ENCODE measurements around the gene TNPO3. TPM values are rescaled to one million over a fixed set of nuclear protein-coding genes. Genes with fewer than 3 reads are reported as not detected.

The TNPO3 gene
- total RNA-seq, 3 donors from 2014 or later, result 71.4 to 73.9 (median 72.0) TPM

Other genes starting within 250 kb of the TNPO3 start
- under 1 TPM; 0.16 to 0.33 (median 0.25) TPM for gene FLNC, start 224.7 kb downstream of the TNPO3 start, total RNA-seq
- 100 to 1,000 TPM; 120 to 137 (median 127) TPM for gene ATP6V1F, start 192.3 kb downstream of the TNPO3 start, total RNA-seq
- gene KCP, start 144.4 kb downstream of the TNPO3 start, total RNA-seq, result under 1 TPM; 0.10 to 0.40 (median 0.27) TPM
- 10 to 100 TPM in 1 of 3 donors, 1 to 10 TPM in 2; 4.2 to 15.4 (median 8.4) TPM for gene IRF5, start 117.2 kb downstream of the TNPO3 start, total RNA-seq
- gene TSPAN33, start 89.6 kb upstream of the TNPO3 start, total RNA-seq, result 10 to 100 TPM in 1 of 3 donors, 1 to 10 TPM in 2; 6.2 to 10.6 (median 9.4) TPM
- under 1 TPM; 0.11 to 0.25 (median 0.18) TPM for gene SMO, start 133.5 kb upstream of the TNPO3 start, total RNA-seq
- gene AHCYL2, start 169.9 kb upstream of the TNPO3 start, total RNA-seq, result 1 to 10 TPM; 6.0 to 7.2 (median 6.5) TPM

Data from activated T-cell treated with anti-CD3 and anti-CD28 coated beads, Interleukin-2, amount 50 U/mL, for 4 hours (primary cell).